GM12891 (cell line): Measurements from ENCODE around the gene CELSR3.

Source experiments
- PAX5 ChIP-seq: IDR thresholded peaks from 2 replicates; pipeline ENCODE4 v1.6.1; 2011; ENCODE audit warnings: low read length, moderate library complexity, mild to moderate bottlenecking; ENCODE audit not compliant: insufficient read depth, severe bottlenecking
- POLR2A ChIP-seq: IDR thresholded peaks from 2 replicates; pipeline ENCODE4 v1.6.1; 2011; ENCODE audit warnings: low read depth, low read length, control low read depth
- POLR2AphosphoS5 ChIP-seq: IDR thresholded peaks from 2 replicates; pipeline ENCODE4 v1.6.1; 2011; ENCODE audit warnings: low read depth, low read length, control low read depth
- POU2F2 ChIP-seq: IDR thresholded peaks from 2 replicates; pipeline ENCODE4 v1.6.1; 2011; ENCODE audit warnings: low read depth, mild to moderate bottlenecking, control low read depth, low read length, moderate library complexity
- SPI1 ChIP-seq: IDR thresholded peaks from 2 replicates; pipeline ENCODE4 v1.6.1; 2011; ENCODE audit warnings: low read depth, low read length, control low read depth
- TAF1 ChIP-seq: IDR thresholded peaks from 2 replicates; pipeline ENCODE4 v1.6.1; 2011; ENCODE audit warnings: low read depth, low read length, control low read depth

DNA sequence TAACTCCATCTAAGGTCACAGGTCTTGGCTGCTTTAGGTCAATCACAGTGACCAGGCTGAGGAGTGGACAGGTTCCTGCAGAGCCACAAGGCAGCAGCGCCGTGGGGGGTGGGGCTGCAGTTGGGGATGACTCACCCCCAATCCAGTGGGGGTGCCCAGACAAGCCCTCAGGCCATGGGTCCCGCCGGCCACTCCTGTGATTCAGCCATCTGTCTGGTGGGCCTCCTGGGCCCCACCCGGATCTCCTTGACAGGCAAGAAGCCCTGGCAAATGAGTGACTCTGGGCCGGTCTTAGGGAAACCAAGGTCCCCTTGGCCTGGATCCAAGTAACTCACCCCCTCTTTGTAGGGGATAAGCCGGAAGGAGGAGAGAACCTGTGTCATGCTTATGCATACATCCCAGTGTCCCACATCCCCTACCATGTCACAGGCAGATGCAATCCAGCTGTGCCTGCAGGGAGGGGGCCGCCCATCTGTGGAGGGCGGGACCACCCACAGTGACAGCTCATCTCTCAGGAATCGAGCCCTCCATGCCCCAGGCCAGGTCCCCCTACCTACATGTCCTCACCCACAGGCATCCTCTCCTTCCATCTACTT, 67.1 kb downstream of the CELSR3 start:
- TF ChIP-seq POLR2A (no peak), POLR2AphosphoS5 (no peak), TAF1 (no peak), POU2F2 (no peak), SPI1 (no peak), PAX5 (no peak)
